GM12878 (cell line): ENCODE measurements around the gene TNKS1BP1. TPM values are rescaled to one million over a fixed set of nuclear protein-coding genes. Genes with fewer than 3 reads are reported as not detected.

ENCODE experiments used
- ATAC-seq: fragments of 200-7000 bp; cut with Tn5 transposase; 3 replicates; pipeline ENCODE4 v1.9.1; 2020; ENCODE audit warnings: mild to moderate bottlenecking, moderate library complexity
- BruUV-seq: library from RNA; stranded (reverse); fragments of 400-500 nt; replicated peaks from 2 replicates; lab custom pipeline; 2021; lab: Mats Ljungman, UMichigan
- CTCF ChIA-PET: fragments of 300-600 bp; sonication (Branson Sonifier 250); formaldehyde crosslinking; extraction: SDS; loops from one replicate; lab custom pipeline; 2021; ENCODE audit warnings: inconsistent platforms; lab: Yijun Ruan, JAX
- POLR2A ChIA-PET: fragments of 350-600 bp; formaldehyde crosslinking; extraction: SDS; loops from one replicate; lab custom pipeline; 2021; ENCODE audit warnings: inconsistent platforms; lab: Charles Lee
- RAD21 ChIA-PET: fragments of 300-600 bp; sonication (Branson Sonifier 250); formaldehyde crosslinking; loops from one replicate; lab custom pipeline; 2023; ENCODE audit warnings: antibody characterized with exemption; ENCODE audit not compliant: unreplicated experiment; lab: Charles Lee
- SMC1A ChIA-PET: fragments of 300-600 bp; sonication (Branson Sonifier 250); formaldehyde crosslinking; loops from one replicate; lab custom pipeline; 2023; ENCODE audit not compliant: unreplicated experiment, uncharacterized antibody; lab: Charles Lee
- DNase-seq: peaks from one replicate; pipeline ENCODE4 v3.0.0-alpha.2; 2011; ENCODE audit warnings: low read depth, low spot score
- FAIRE-seq: peaks from 3 replicates; lab custom pipeline; 2011; peaks lifted over from hg19 to GRCh38; lab: Jason Lieb, UNC
- H2AFZ ChIP-seq: 2 replicates; pipeline ENCODE4 v1.6.0; 2011; ENCODE audit warnings: low read depth, low read length, control low read depth; ENCODE audit not compliant: control insufficient read depth
- H3K27ac ChIP-seq: 2 replicates; pipeline ENCODE4 v1.5.1; 2011; ENCODE audit warnings: control low read depth; ENCODE audit not compliant: control insufficient read depth, insufficient read depth
- H3K27me3 ChIP-seq, 2 experiments: replicated peaks in 1 of 2; 2 replicates each; pipeline versions ENCODE4 v1.6.0 to v1.6.1; 2011; ENCODE audit warnings: low read length in 1 of 2; ENCODE audit not compliant: control insufficient read depth in 2 of 2, insufficient read depth in 2 of 2
- H3K36me3 ChIP-seq, 2 experiments: 2 replicates each; pipeline ENCODE4 v1.5.1; 2011; ENCODE audit warnings: low read length in 1 of 2; ENCODE audit not compliant: control insufficient read depth in 2 of 2, insufficient read depth in 2 of 2
- H3K4me1 ChIP-seq: 2 replicates; pipeline ENCODE4 v1.6.1; 2011; ENCODE audit warnings: mild to moderate bottlenecking, low read length, moderate library complexity, mixed read lengths; ENCODE audit not compliant: control insufficient read depth, insufficient read depth
- H3K4me2 ChIP-seq: 2 replicates; pipeline ENCODE4 v1.6.0; 2011; ENCODE audit warnings: control low read depth; ENCODE audit not compliant: control insufficient read depth, insufficient read depth
- H3K4me3 ChIP-seq: fragments of 200-600 bp; sonication (generic); 2 replicates; pipeline ENCODE4 v1.5.1; 2016
- H3K79me2 ChIP-seq: 2 replicates; pipeline ENCODE4 v1.6.0; 2011; ENCODE audit warnings: low read length; ENCODE audit not compliant: control insufficient read depth, insufficient read depth
- H3K9ac ChIP-seq: 2 replicates; pipeline ENCODE4 v1.8.0; 2011; ENCODE audit warnings: low read length, control low read depth, mixed read lengths; ENCODE audit not compliant: control insufficient read depth, insufficient read depth
- H3K9me3 ChIP-seq: replicated peaks from 3 replicates; pipeline ENCODE4 v1.5.1; 2011; ENCODE audit warnings: mild to moderate bottlenecking, low read length; ENCODE audit not compliant: control insufficient read depth, insufficient read depth
- H4K20me1 ChIP-seq: 2 replicates; pipeline ENCODE4 v1.6.0; 2011; ENCODE audit not compliant: control insufficient read depth, insufficient read depth
- IKZF1 ChIP-seq: fragments of 450-650 bp; conservative IDR thresholded peaks from 2 replicates; pipeline ENCODE4 v1.6.1; 2017; ENCODE audit warnings: antibody characterized with exemption, mild to moderate bottlenecking
- PAX5 ChIP-seq: IDR thresholded peaks from 2 replicates; pipeline ENCODE4 v1.6.1; 2011; ENCODE audit warnings: low read depth, low read length, borderline replicate concordance
- RAD21 ChIP-seq: IDR thresholded peaks from 2 replicates; pipeline ENCODE4 v1.6.1; 2011; ENCODE audit warnings: mild to moderate bottlenecking, low read depth, low read length, moderate library complexity; ENCODE audit not compliant: insufficient read depth
- SMC3 ChIP-seq: IDR thresholded peaks from 2 replicates; pipeline ENCODE4 v1.6.1; 2011; ENCODE audit warnings: low read length, improper control_type of control experiment, borderline replicate concordance
- TCF12 ChIP-seq: IDR thresholded peaks from 2 replicates; pipeline ENCODE4 v1.6.1; 2011; ENCODE audit warnings: low read depth, mild to moderate bottlenecking, low read length
- YY1 ChIP-seq: IDR thresholded peaks from 2 replicates; pipeline ENCODE4 v1.6.1; 2011; ENCODE audit warnings: low read depth, mild to moderate bottlenecking, low read length
- WGBS: methylation state at CpG from one replicate; pipeline ENCODE4 v1.1.6; 2016; ENCODE audit warnings: low lambda C conversion rate; ENCODE audit not compliant: insufficient replicate concordance, insufficient coverage; ENCODE audit errors: missing lambda C conversion rate; 5-methylcytosine and 5-hydroxymethylcytosine counted together
- in situ Hi-C: fragments of 300-500 bp; cut with MboI; formaldehyde crosslinking; loops from 9 replicates; pipeline ENCODE4 v1.14.3; 2018; ENCODE audit warnings: mixed read lengths
- intact Hi-C: fragments of 100-400 bp; cut with micrococcal nuclease; formaldehyde crosslinking; loops from one replicate; pipeline ENCODE4 v1.14.2; 2022; ENCODE audit not compliant: unreplicated experiment
- polyA plus RNA-seq, 11 experiments: library from polyadenylated mRNA; depleted of rRNA in 4 of 11; unstranded in 6 of 11; stranded (reverse) in 5 of 11; fragments of >200 nt; fragmentation: Nextera tagmentation in 4 of 11; fragmentation: Illumina TruSeq in 1 of 11; extraction: Ambion mirVana in 4 of 11; extraction: Trizol in 1 of 11; gene quantifications; 1 replicate in 1 of 11; 2 replicates in 10 of 11; pipeline versions ENCODE4 v1.2.1 to v1.2.3, GENCODE V29; 2011 to 2016; ENCODE audit warnings: inconsistent platforms in 2 of 11, missing spikeins in 2 of 11, low read depth in 1 of 11
- total RNA-seq, 4 experiments: library from RNA; depleted of rRNA in 3 of 4; stranded (reverse); fragments of >200 nt in 3 of 4; fragmentation: Illumina TruSeq in 1 of 4; extraction: Trizol in 1 of 4; gene quantifications; 2 replicates each; pipeline versions ENCODE4 v1.2.1 to v1.2.3, GENCODE V29; 2013 to 2021
- TF ChIP-seq, protein P1 (sequence below): IDR thresholded peaks from 2 replicates; pipeline ENCODE4 v1.6.1; 2012; ENCODE audit warnings: improper control_type of control experiment, low read depth, low read length; ENCODE audit not compliant: insufficient replicate concordance
- TF ChIP-seq, protein P2 (sequence below), 3 experiments: IDR thresholded peaks in 2 of 3; conservative IDR thresholded peaks in 1 of 3; 2 replicates each; pipeline ENCODE4 v1.5.1; 2011; ENCODE audit warnings: low read depth in 3 of 3, low read length in 3 of 3, mild to moderate bottlenecking in 3 of 3, control low read depth in 2 of 3, moderate library complexity in 2 of 3, inconsistent platforms in 1 of 3, mixed read lengths in 1 of 3; ENCODE audit not compliant: control insufficient read depth in 2 of 3, insufficient read depth in 1 of 3; ENCODE audit errors: extremely low read depth in 1 of 3

Gene TNKS1BP1
- total and polyA plus RNA-seq, 10 of the 15 experiments (the other 5 are each of a cell fraction or from before 2014, with no cell fraction given) = 0.26 to 15.8 (median 4.3) TPM

DNA sequence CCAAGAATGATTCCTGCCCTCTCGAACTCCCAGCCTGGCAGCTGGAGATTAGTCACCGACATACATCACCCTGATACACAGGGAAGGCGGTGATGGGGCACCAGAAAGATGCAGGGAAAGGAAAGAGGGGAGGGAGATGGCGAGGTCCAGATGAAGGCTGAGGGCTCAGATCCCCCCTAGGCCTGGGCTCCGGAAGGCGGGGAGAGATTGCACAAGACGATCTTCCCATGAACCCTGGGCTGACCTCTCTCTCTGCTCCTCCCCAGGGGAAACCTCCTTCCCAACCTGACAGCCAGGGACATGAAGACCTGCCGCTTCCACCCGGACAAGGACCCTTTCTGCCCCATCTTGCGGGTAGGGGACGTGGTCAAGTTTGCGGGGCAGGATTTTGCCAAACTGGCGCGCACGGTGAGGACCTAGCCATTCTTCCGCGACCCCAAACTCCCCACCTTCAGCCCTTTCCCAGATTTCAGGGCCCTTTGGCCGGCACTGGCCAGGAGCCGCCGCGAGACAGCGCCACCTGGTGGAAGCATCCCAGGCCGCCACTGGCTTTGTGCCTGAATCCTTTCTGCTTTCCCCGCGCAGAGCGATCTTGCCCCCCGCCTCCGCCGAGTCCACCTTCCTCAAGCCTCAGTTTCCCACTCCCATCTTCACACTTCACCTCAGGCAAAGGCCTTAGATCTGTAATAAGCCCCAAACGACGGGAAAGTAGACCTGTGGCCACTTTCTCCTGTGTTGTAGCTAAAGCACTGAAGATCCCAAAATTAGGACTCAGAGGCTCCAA is 24.9 kb upstream of the TNKS1BP1 start:
- no peak overlapping the region; the same call in 1 of the 2 replicates for H2AFZ ChIP-seq
- 23% methylated on average over 30 of the region's 31 CpGs for WGBS
- peak; percentile 83 for ATAC-seq

More for the DNA sequence above, 24.9 kb upstream of the TNKS1BP1 start:
- H3K4me1 ChIP-seq = no peaks in the 10 kb centered on the region; the same call in 1 of the 2 replicates
- no peak overlapping the region for H3K4me3 ChIP-seq
- no peaks in the 10 kb centered on the region for H3K36me3 ChIP-seq
- no peaks in the 10 kb centered on the region for H3K79me2 ChIP-seq
- no peak for DNase-seq
- intact Hi-C loops (loop anchor here (10.0 kb wide), 1 partner anchor 1155 kb away; the partner anchor contains the start of gene OR5B21), in situ Hi-C loops (loop anchor here (5.0 to 25.0 kb wide), 5 partner anchors 133 to 1238 kb away; partner anchors contain the start of genes LPXN, OR5B21, TIMM10 and ZFP91)
- H3K27ac ChIP-seq = no peak overlapping the region
- ChIA-PET SMC1A (interaction anchor here (1.7 kb wide), 1 partner anchor 349 kb away, joined by 3 read pairs; no protein-coding TSS in a partner anchor), POLR2A (interaction anchor here (0.6 to 0.8 kb wide), 4 partner anchors 95 to 1163 kb away, joined by 3 to 4 read pairs (median 3); no protein-coding TSS in a partner anchor), RAD21 (interaction anchor here (0.7 to 1.0 kb wide), 2 partner anchors 82 to 801 kb away, joined by 4 read pairs; no protein-coding TSS in a partner anchor), CTCF (interaction anchor here (0.6 to 2.0 kb wide), 15 partner anchors 10 to 180 kb away, joined by 3 to 7 read pairs (median 4); partner anchors contain the start of genes SSRP1 and TIMM10)
- no peaks in the 10 kb centered on the region for H4K20me1 ChIP-seq
- H3K9ac ChIP-seq = no peak overlapping the region
- TF ChIP-seq, protein P1, sequence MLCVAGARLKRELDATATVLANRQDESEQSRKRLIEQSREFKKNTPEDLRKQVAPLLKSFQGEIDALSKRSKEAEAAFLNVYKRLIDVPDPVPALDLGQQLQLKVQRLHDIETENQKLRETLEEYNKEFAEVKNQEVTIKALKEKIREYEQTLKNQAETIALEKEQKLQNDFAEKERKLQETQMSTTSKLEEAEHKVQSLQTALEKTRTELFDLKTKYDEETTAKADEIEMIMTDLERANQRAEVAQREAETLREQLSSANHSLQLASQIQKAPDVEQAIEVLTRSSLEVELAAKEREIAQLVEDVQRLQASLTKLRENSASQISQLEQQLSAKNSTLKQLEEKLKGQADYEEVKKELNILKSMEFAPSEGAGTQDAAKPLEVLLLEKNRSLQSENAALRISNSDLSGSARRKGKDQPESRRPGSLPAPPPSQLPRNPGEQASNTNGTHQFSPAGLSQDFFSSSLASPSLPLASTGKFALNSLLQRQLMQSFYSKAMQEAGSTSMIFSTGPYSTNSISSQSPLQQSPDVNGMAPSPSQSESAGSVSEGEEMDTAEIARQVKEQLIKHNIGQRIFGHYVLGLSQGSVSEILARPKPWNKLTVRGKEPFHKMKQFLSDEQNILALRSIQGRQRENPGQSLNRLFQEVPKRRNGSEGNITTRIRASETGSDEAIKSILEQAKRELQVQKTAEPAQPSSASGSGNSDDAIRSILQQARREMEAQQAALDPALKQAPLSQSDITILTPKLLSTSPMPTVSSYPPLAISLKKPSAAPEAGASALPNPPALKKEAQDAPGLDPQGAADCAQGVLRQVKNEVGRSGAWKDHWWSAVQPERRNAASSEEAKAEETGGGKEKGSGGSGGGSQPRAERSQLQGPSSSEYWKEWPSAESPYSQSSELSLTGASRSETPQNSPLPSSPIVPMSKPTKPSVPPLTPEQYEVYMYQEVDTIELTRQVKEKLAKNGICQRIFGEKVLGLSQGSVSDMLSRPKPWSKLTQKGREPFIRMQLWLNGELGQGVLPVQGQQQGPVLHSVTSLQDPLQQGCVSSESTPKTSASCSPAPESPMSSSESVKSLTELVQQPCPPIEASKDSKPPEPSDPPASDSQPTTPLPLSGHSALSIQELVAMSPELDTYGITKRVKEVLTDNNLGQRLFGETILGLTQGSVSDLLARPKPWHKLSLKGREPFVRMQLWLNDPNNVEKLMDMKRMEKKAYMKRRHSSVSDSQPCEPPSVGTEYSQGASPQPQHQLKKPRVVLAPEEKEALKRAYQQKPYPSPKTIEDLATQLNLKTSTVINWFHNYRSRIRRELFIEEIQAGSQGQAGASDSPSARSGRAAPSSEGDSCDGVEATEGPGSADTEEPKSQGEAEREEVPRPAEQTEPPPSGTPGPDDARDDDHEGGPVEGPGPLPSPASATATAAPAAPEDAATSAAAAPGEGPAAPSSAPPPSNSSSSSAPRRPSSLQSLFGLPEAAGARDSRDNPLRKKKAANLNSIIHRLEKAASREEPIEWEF = no peak
- 0 out of 2 replicates have a peak, but pooled peaks have one; percentile 8 for TF ChIP-seq RAD21
- TF ChIP-seq IKZF1 = peak; percentile 34; the same call in 1 of the 2 replicates
- TF ChIP-seq PAX5 = no peak
- TF ChIP-seq, protein P2, sequence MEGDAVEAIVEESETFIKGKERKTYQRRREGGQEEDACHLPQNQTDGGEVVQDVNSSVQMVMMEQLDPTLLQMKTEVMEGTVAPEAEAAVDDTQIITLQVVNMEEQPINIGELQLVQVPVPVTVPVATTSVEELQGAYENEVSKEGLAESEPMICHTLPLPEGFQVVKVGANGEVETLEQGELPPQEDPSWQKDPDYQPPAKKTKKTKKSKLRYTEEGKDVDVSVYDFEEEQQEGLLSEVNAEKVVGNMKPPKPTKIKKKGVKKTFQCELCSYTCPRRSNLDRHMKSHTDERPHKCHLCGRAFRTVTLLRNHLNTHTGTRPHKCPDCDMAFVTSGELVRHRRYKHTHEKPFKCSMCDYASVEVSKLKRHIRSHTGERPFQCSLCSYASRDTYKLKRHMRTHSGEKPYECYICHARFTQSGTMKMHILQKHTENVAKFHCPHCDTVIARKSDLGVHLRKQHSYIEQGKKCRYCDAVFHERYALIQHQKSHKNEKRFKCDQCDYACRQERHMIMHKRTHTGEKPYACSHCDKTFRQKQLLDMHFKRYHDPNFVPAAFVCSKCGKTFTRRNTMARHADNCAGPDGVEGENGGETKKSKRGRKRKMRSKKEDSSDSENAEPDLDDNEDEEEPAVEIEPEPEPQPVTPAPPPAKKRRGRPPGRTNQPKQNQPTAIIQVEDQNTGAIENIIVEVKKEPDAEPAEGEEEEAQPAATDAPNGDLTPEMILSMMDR (IDR thresholded peaks at IDR 0.05 in 2 of 3, conservative IDR thresholded peaks at IDR 0.05 in 1 of 3; ENCODE audit: control insufficient read depth in 2 of 3, extremely low read depth in 1 of 3, insufficient read depth in 1 of 3, low read depth in 3 of 3, low read length in 3 of 3) = peak; percentile 72 to 94 (median 83)
- TF ChIP-seq SMC3 = peak; percentile 36; the same call in 1 of the 2 replicates
- TF ChIP-seq YY1 = 0 out of 2 replicates have a peak, but pooled peaks have one; percentile 41
- no peak for TF ChIP-seq TCF12
- peaks cover 0 to 4% of the 10 kb centered on the region in 2 experiments; a peak in 2 of 4 replicates for H3K27me3 ChIP-seq
- H3K9me3 ChIP-seq = no peaks in the 10 kb centered on the region; the same call in 2 of the 3 replicates
- BruUV-seq = no TSS peak
- H3K4me2 ChIP-seq = no peak overlapping the region
- peak; percentile 23 for FAIRE-seq
